ENCODE data around the gene GTF2H2C. TPM values are rescaled to one million over a fixed set of nuclear protein-coding genes. Genes with fewer than 3 reads are reported as not detected.

GTF2H2C gene
- polyA plus RNA-seq, 1 donor from 2014 or later, result 20.5 TPM

Small RNA genes lying within 50 kb of the gene (small RNA-seq; reads per million reads assigned to genes)
- gene RNU6-724P, result 0 reads per million in 3 experiments

Other genes with a start within 250 kb of the GTF2H2C start
- gene CCDC125, start 227.4 kb upstream of the GTF2H2C start, polyA plus RNA-seq, result 0.38 and 1.6 TPM in 2 replicates
- gene AK6, start 190.7 kb upstream of the GTF2H2C start, polyA plus RNA-seq, result 91.0 and 93.5 TPM in 2 replicates
- gene TAF9, start 190.7 kb upstream of the GTF2H2C start, polyA plus RNA-seq, result 197 and 201 TPM in 2 replicates
- gene RAD17, start 190.4 kb upstream of the GTF2H2C start, polyA plus RNA-seq, result 51.8 and 54.8 TPM in 2 replicates
- gene MARVELD2, start 145.1 kb upstream of the GTF2H2C start, polyA plus RNA-seq, result 0.56 TPM in 1 of 2 replicates, not detected in the other
- gene OCLN, start 67.4 kb upstream of the GTF2H2C start, polyA plus RNA-seq, result 6.5 and 7.5 TPM in 2 replicates

Measured in neural cell (in vitro differentiated cells).